Measurements from ENCODE around the gene PPARG.

DNA sequence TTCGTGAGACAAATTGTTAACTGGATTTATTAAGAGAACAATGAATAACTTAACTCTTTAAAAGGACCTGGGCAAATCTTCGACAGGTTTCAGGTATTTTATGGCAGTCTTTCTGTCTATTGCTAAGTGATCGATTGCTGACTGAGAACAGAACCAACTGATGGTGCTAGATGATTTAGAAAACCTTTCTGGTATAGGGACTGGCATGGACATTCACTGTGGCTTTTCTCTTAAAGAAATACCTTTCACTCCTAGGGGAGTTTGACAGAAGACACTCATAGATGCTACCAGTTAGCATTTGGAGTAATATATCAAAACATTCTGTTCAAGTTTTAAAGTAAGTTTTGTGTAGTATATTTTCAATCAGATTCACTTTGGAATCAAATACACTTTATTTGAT lies 654 bp downstream of the PPARG start:
- TF ChIP-seq, protein P1, sequence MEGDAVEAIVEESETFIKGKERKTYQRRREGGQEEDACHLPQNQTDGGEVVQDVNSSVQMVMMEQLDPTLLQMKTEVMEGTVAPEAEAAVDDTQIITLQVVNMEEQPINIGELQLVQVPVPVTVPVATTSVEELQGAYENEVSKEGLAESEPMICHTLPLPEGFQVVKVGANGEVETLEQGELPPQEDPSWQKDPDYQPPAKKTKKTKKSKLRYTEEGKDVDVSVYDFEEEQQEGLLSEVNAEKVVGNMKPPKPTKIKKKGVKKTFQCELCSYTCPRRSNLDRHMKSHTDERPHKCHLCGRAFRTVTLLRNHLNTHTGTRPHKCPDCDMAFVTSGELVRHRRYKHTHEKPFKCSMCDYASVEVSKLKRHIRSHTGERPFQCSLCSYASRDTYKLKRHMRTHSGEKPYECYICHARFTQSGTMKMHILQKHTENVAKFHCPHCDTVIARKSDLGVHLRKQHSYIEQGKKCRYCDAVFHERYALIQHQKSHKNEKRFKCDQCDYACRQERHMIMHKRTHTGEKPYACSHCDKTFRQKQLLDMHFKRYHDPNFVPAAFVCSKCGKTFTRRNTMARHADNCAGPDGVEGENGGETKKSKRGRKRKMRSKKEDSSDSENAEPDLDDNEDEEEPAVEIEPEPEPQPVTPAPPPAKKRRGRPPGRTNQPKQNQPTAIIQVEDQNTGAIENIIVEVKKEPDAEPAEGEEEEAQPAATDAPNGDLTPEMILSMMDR (IDR thresholded peaks at IDR 0.05) = no peak
- no peak for TF ChIP-seq POLR2A (IDR thresholded peaks at IDR 0.05)
